ENCODE measurements around the gene HID1.
"Not testable (repeated sequence)": the region's sequence is repeated elsewhere in the genome, so short reads cannot be mapped to it uniquely, and the experiment has no call there.

HID1 gene

GRCh38 chr17:74922694-74923537 is 49.6 kb downstream of the HID1 start, which contains the start of gene USH1G:
TSS of gene USH1G (minus strand) at chr17:74923255. CDS start at chr17:74923073, 182 bp downstream.
- DNase-seq (ENCODE audit: low spot score): peak; percentile 66

- DNase-seq (ENCODE audit: low spot score): no peak
Observed at GRCh38 chr17:74922172-74922571, 50.4 kb downstream of the HID1 start.

GRCh38 chr17:74921769-74922168 is 50.8 kb downstream of the HID1 start:
- no peak for DNase-seq (ENCODE audit: low spot score)

GRCh38 chr17:74921026-74921681 is 51.4 kb downstream of the HID1 start:
- no peak for DNase-seq (ENCODE audit: low spot score)

GRCh38 chr17:74920642-74921025 is 51.9 kb downstream of the HID1 start:
- no peak for DNase-seq (ENCODE audit: low spot score)

- DNase-seq (ENCODE audit: low spot score): no peak
Observed at GRCh38 chr17:74920306-74920620, 52.3 kb downstream of the HID1 start.

- DNase-seq (ENCODE audit: low spot score): no peak
Observed at GRCh38 chr17:74919440-74920305, 52.9 kb downstream of the HID1 start.

- no peak for DNase-seq (ENCODE audit: low spot score)
Observed at GRCh38 chr17:74918906-74919305, 53.7 kb downstream of the HID1 start.

- DNase-seq (ENCODE audit: low spot score): no peak
Observed at GRCh38 chr17:74917430-74917829, 55.1 kb downstream of the HID1 start.

GRCh38 chr17:74916851-74917199 is 55.7 kb downstream of the HID1 start:
- no peak for DNase-seq (ENCODE audit: low spot score)

- no peak for DNase-seq (ENCODE audit: low spot score)
Observed at GRCh38 chr17:74916136-74916850, 56.3 kb downstream of the HID1 start.

GRCh38 chr17:74911423-74911822 is 61.1 kb downstream of the HID1 start:
- not testable (repeated sequence) for DNase-seq (ENCODE audit: low spot score)

- DNase-seq (ENCODE audit: low spot score): not testable (repeated sequence)
Observed at GRCh38 chr17:74909097-74909496, 63.5 kb downstream of the HID1 start.

GRCh38 chr17:74907012-74907411 is 65.5 kb downstream of the HID1 start:
- no peak for DNase-seq (ENCODE audit: low spot score)

- not testable (repeated sequence) for DNase-seq (ENCODE audit: low spot score)
Observed at GRCh38 chr17:74906214-74906793, 66.3 kb downstream of the HID1 start.

- no peak for DNase-seq (ENCODE audit: low spot score)
Observed at GRCh38 chr17:74904687-74905409, 67.7 kb downstream of the HID1 start.

GRCh38 chr17:74903671-74904070 is 68.9 kb downstream of the HID1 start:
- DNase-seq (ENCODE audit: low spot score): no peak

GRCh38 chr17:74903034-74903433 is 69.5 kb downstream of the HID1 start:
- DNase-seq (ENCODE audit: low spot score): no peak

GRCh38 chr17:74901353-74902135 is 71.0 kb downstream of the HID1 start:
- peak; percentile 45 for DNase-seq (ENCODE audit: low spot score)
